ENCODE results near the gene UQCC2. TPM values are rescaled to one million over a fixed set of nuclear protein-coding genes. Genes with fewer than 3 reads are reported as not detected.

The UQCC2 gene
- total and polyA plus RNA-seq, 2 of the 8 experiments (the other 6 are each of a cell fraction or from before 2014, with no cell fraction given), result 52.1 to 104 TPM

- Histone ChIP-seq H3K27me3 (replicated peaks in 1 of 4; ENCODE audit: control insufficient read depth in 3 of 4, extremely low read depth in 1 of 4, insufficient read depth in 3 of 4, low read length in 3 of 4) (peaks cover 0 to 6% (median 0%) of the 10 kb centered on the region in 4 experiments; a peak in 3 of 7 replicates), H3K9ac (replicated peaks in 1 of 4; ENCODE audit: extremely low read depth in 1 of 4, low read depth in 3 of 4, low read length in 3 of 4) (no peak overlapping the region), H2AFZ (ENCODE audit: low read length) (no peak overlapping the region), H4K8ac (ENCODE audit: extremely low read depth, insufficient read depth, low read length) (no peak overlapping the region), H3K4me2 (ENCODE audit: insufficient read depth in 1 of 2, low read depth in 2 of 2, low read length in 2 of 2) (no peak overlapping the region), H3K36me3 (ENCODE audit: control insufficient read depth in 2 of 4, insufficient read depth in 4 of 4, low read length in 3 of 4) (no peaks in the 10 kb centered on the region), H3K4me1 (replicated peaks in 1 of 4; ENCODE audit: control insufficient read depth in 3 of 4, insufficient read depth in 4 of 4, low read length in 3 of 4) (peaks cover 3 to 8% (median 4%) of the 10 kb centered on the region in 4 experiments; a peak in 6 of 7 replicates), H2BK120ac (replicated peaks; ENCODE audit: low read depth, low read length) (no peak overlapping the region), H3K56ac (replicated peaks; ENCODE audit: insufficient read length, low read depth, low read length) (no peak overlapping the region), H4K91ac (replicated peaks; ENCODE audit: insufficient read length, low read length) (no peak overlapping the region), H3K14ac (ENCODE audit: insufficient read length) (no peak overlapping the region), H3K79me2 (ENCODE audit: control insufficient read depth in 1 of 2, insufficient read depth in 2 of 2, low read length in 2 of 2) (no peaks in the 10 kb centered on the region), H2BK20ac (ENCODE audit: low read length) (no peak overlapping the region), H3K18ac (ENCODE audit: extremely low read depth, low read length) (no peak overlapping the region; the same call in 1 of the 2 replicates), H4K20me1 (replicated peaks in 1 of 2; ENCODE audit: control insufficient read depth in 1 of 2, insufficient read depth in 2 of 2, low read length in 2 of 2) (no peaks in the 10 kb centered on the region), H2BK12ac (ENCODE audit: low read depth, low read length) (no peak overlapping the region), H3K4me3 (ENCODE audit: extremely low read depth in 1 of 4, insufficient read depth in 2 of 4, low read depth in 3 of 4, low read length in 4 of 4) (no peak overlapping the region), H3K79me1 (ENCODE audit: low read depth, low read length) (no peaks in the 10 kb centered on the region), H4K5ac (ENCODE audit: insufficient read length, low read depth, low read length) (no peak overlapping the region), H2AK5ac (ENCODE audit: low read depth, low read length) (no peak overlapping the region), H3K27ac (ENCODE audit: low read depth, low read length) (no peak overlapping the region), H3K4ac (replicated peaks; ENCODE audit: insufficient read length, low read depth, low read length) (no peak overlapping the region), H2BK5ac (ENCODE audit: low read depth, low read length) (no peak overlapping the region), H3K9me3 (ENCODE audit: insufficient read depth in 2 of 2, low read depth in 1 of 2, low read length in 1 of 2) (no peaks in the 10 kb centered on the region; a peak in 1 of 4 replicates), H3K23ac (ENCODE audit: insufficient read length) (no peak overlapping the region), H2BK15ac (ENCODE audit: low read length) (no peak overlapping the region), H3K23me2 (ENCODE audit: low read depth, low read length) (no peaks in the 10 kb centered on the region)
- DNase-seq (ENCODE audit: low read depth in 1 of 2, low spot score in 2 of 2) (no peak), FAIRE-seq (no peak)
- CTCF ChIA-PET (ENCODE audit: partially characterized antibody), result interaction anchor here (1.0 to 1.7 kb wide), 4 partner anchors 10 to 232 kb away, joined by 3 read pairs; no protein-coding TSS in a partner anchor
- WGBS, 2 experiments (ENCODE audit: extremely low coverage in 1 of 2, insufficient coverage in 1 of 2, insufficient read length in 1 of 2, insufficient replicate concordance in 2 of 2, low coverage in 1 of 2, low lambda C conversion rate in 2 of 2, missing lambda C conversion rate in 1 of 2), result 87% methylated on average over 4 of the region's 7 CpGs; no CpG with 5 or more reads in 1 of the 2 experiments
- POLR2A ChIA-PET (ENCODE audit: partially characterized antibody), result interaction anchor here (1.4 to 1.8 kb wide), 2 partner anchors 13 to 16 kb away, joined by 3 to 7 read pairs; partner anchors contain the start of gene UQCC2
- TF ChIP-seq FOSL1 (IDR thresholded peaks at IDR 0.05; ENCODE audit: insufficient read depth, low read depth, low read length) (no peak), ASH2L (IDR thresholded peaks at IDR 0.05; ENCODE audit: low read length) (no peak), HDAC2 (IDR thresholded peaks at IDR 0.05; ENCODE audit: borderline replicate concordance in 1 of 2, low read depth in 2 of 2, low read length in 2 of 2) (no peak), RXRA (IDR thresholded peaks at IDR 0.05; ENCODE audit: insufficient read depth, low read depth, low read length) (no peak), CBX8 (IDR thresholded peaks at IDR 0.05; ENCODE audit: borderline replicate concordance, low read depth, low read length) (no peak), ZNF274 (IDR thresholded peaks at IDR 0.05; ENCODE audit: borderline replicate concordance, extremely low read depth, low read length) (no peak), RBBP5 (IDR thresholded peaks at IDR 0.05; ENCODE audit: borderline replicate concordance, low read depth, low read length) (no peak), TEAD4 (IDR thresholded peaks at IDR 0.05; ENCODE audit: low read depth, low read length) (no peak), SAP30 (IDR thresholded peaks at IDR 0.05; ENCODE audit: insufficient read depth, insufficient replicate concordance, low read length) (no peak), RFX5 (IDR thresholded peaks at IDR 0.05; ENCODE audit: borderline replicate concordance, low read depth, low read length) (no peak), RAD21 (IDR thresholded peaks at IDR 0.05 in 1 of 2, conservative IDR thresholded peaks at IDR 0.05 in 1 of 2; ENCODE audit: low read depth in 2 of 2, low read length in 2 of 2) (no peak), SIRT6 (IDR thresholded peaks at IDR 0.05; ENCODE audit: low read length) (no peak), RNF2 (IDR thresholded peaks at IDR 0.05; ENCODE audit: borderline replicate concordance, low read depth, low read length, missing control alignments, poor library complexity, severe bottlenecking) (no peak)
Measured at GRCh38 chr6:33727126-33727525, 15.6 kb upstream of the UQCC2 start.
